Transverse colon (tissue), 4 donors: Measurements from ENCODE around the gene GATA5.

ENCODE experiments used
- CTCF ChIP-seq, 5 experiments: fragments of 200-600 bp in 3 of 5; fragments of 450-650 bp in 2 of 5; sonication (generic) in 3 of 5; IDR thresholded peaks; 1 replicate in 2 of 5; 2 replicates in 3 of 5; pipeline ENCODE4 v1.5.1; 2016 to 2017; ENCODE audit warnings: antibody characterized with exemption in 5 of 5, inconsistent platforms in 3 of 5, mild to moderate bottlenecking in 2 of 5, moderate library complexity in 1 of 5
- POLR2A ChIP-seq: fragments of 450-650 bp; IDR thresholded peaks from one replicate; pipeline ENCODE4 v1.6.1; 2016; ENCODE audit warnings: antibody characterized with exemption, mild to moderate bottlenecking, moderate library complexity
- POLR2AphosphoS5 ChIP-seq, 3 donors: sonication (generic); formaldehyde crosslinking; IDR thresholded peaks; one replicate each; pipeline ENCODE4 v1.6.1; 2016; ENCODE audit warnings: antibody characterized with exemption in 3 of 3

- no peak for TF ChIP-seq CTCF (IDR thresholded peaks at IDR 0.05)
- TF ChIP-seq POLR2A, result no peak
- no peak for TF ChIP-seq POLR2AphosphoS5 (IDR thresholded peaks at IDR 0.05)
Observed at GRCh38 chr20:62522748-62523396, 47.1 kb upstream of the GATA5 start.
